Kidney (tissue), 14 donors: Measurements from ENCODE around the gene FASTK. TPM values are rescaled to one million over a fixed set of nuclear protein-coding genes. Genes with fewer than 3 reads are reported as not detected.
"Not testable (repeated sequence)": the region's sequence is repeated elsewhere in the genome, so short reads cannot be mapped to it uniquely, and the experiment has no call there.

Experiments used
- DNase-seq, 5 donors: peaks; one replicate each; pipeline ENCODE4 v3.0.0-alpha.2; 2013 to 2020
- FAIRE-seq: peaks from 2 replicates; lab custom pipeline; 2012; peaks lifted over from hg19 to GRCh38; lab: Jason Lieb, UNC
- H3K27ac ChIP-seq, 2 donors: one replicate each; pipeline ENCODE4 v1.7.0; 2013; ENCODE audit warnings: low read depth in 2 of 2, low read length in 2 of 2, inconsistent platforms in 1 of 2
- H3K27me3 ChIP-seq: one replicate; pipeline ENCODE4 v1.7.1; 2013; ENCODE audit warnings: low read length, inconsistent platforms; ENCODE audit not compliant: control insufficient read depth, insufficient read depth
- H3K36me3 ChIP-seq, 3 donors: one replicate each; pipeline versions ENCODE4 v1.7.0 to v1.7.1; 2013; ENCODE audit warnings: low read length in 3 of 3, control low read depth in 1 of 3, inconsistent platforms in 1 of 3; ENCODE audit not compliant: insufficient read depth in 3 of 3, control insufficient read depth in 2 of 3
- H3K4me1 ChIP-seq, 3 donors: one replicate each; pipeline versions ENCODE4 v1.7.0 to v1.7.1; 2013; ENCODE audit warnings: low read length in 3 of 3, inconsistent platforms in 1 of 3, low read depth in 1 of 3; ENCODE audit not compliant: control insufficient read depth in 2 of 3, insufficient read depth in 2 of 3
- H3K4me3 ChIP-seq, 3 donors: one replicate each; pipeline versions ENCODE4 v1.7.0 to v1.8.1; 2013; ENCODE audit warnings: low read length in 3 of 3, control low read depth in 1 of 3, inconsistent platforms in 1 of 3
- H3K9ac ChIP-seq, 3 donors: one replicate each; pipeline versions ENCODE4 v1.7.0 to v1.7.1; 2013; ENCODE audit warnings: low read length in 3 of 3, control low read depth in 1 of 3, inconsistent platforms in 1 of 3
- H3K9me3 ChIP-seq, 3 donors: one replicate each; pipeline versions ENCODE4 v1.7.0 to v1.7.1; 2013; ENCODE audit warnings: low read length in 3 of 3, control low read depth in 1 of 3, inconsistent platforms in 1 of 3; ENCODE audit not compliant: control insufficient read depth in 2 of 3, insufficient read depth in 1 of 3
- intact Hi-C: fragments of 100-400 bp; cut with DNase I; formaldehyde crosslinking; loops from one replicate; pipeline ENCODE4 v1.11.1; 2022
- polyA plus RNA-seq: library from polyadenylated mRNA; stranded (reverse); fragments of 350-450 nt; fragmentation: Illumina TruSeq; extraction: RNeasy Lipid Tissue Mini Kit (QIAGEN cat#74804); gene quantifications from one replicate; pipeline ENCODE4 v1.2.3, GENCODE V29; 2014; ENCODE audit warnings: low read depth, low replicate concordance; ENCODE audit not compliant: insufficient read depth
- total RNA-seq: library from RNA; stranded (reverse); fragmentation: NEBNext Ultra II Directional; extraction: Animal tissue kit (Norgen Biotek cat#: 25700); gene quantifications from one replicate; pipeline ENCODE4 v1.2.1, GENCODE V29; 2021
- TF ChIP-seq, protein P1 (sequence below): IDR thresholded peaks from 3 replicates; pipeline ENCODE4 v1.5.1; 2012; ENCODE audit warnings: mild to moderate bottlenecking, moderate library complexity, borderline replicate concordance; ENCODE audit not compliant: insufficient read depth; ENCODE audit errors: extremely low read depth
- donor health status: control.
- donor health status: control.
- donor health status: control.
- donor health status: control.
- donor health status: control.
- donor health status: DM: yes; HTN: yes; CAD: no.
- donor health status: Normal renal cell carcinoma (clear cell type).

The FASTK gene
- total and polyA plus RNA-seq, 2 donors from 2014 or later: 71.2 to 116 TPM

DNA sequence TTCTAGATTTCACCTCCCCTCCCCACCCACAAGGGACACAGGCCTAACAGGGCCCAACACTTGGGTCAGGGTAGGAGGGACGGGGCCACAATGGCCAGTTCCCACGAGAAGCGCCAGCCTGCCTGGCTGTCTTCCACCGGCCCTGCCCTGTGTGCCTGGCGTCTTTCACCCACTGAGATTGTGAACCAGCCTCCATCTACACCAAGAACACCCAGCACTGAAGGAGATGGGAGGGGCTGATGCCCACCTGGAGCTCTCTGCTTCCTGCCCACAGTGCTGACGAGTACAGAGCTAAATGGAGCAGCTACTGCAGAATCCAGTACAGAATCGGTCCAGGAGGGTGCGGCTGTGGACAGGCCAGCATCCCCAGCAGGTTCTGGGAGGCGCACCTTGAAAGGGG, 34.6 kb downstream of the FASTK start:
- Histone ChIP-seq H3K36me3 (peaks cover 0 to 3% (median 0%) of the 10 kb centered on the region in 3 donors), H3K4me3 (no peak overlapping the region), H3K9me3 (no peaks in the 10 kb centered on the region), H3K4me1 (no peaks in the 10 kb centered on the region), H3K9ac (no peak overlapping the region), H3K27me3 (no peaks in the 10 kb centered on the region), H3K27ac (no peak overlapping the region)
- TF ChIP-seq, protein P1, sequence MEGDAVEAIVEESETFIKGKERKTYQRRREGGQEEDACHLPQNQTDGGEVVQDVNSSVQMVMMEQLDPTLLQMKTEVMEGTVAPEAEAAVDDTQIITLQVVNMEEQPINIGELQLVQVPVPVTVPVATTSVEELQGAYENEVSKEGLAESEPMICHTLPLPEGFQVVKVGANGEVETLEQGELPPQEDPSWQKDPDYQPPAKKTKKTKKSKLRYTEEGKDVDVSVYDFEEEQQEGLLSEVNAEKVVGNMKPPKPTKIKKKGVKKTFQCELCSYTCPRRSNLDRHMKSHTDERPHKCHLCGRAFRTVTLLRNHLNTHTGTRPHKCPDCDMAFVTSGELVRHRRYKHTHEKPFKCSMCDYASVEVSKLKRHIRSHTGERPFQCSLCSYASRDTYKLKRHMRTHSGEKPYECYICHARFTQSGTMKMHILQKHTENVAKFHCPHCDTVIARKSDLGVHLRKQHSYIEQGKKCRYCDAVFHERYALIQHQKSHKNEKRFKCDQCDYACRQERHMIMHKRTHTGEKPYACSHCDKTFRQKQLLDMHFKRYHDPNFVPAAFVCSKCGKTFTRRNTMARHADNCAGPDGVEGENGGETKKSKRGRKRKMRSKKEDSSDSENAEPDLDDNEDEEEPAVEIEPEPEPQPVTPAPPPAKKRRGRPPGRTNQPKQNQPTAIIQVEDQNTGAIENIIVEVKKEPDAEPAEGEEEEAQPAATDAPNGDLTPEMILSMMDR: no peak
- DNase-seq: peak in 1 of 5 donors; percentile 37
- intact Hi-C loops: no loop called here
- FAIRE-seq: no peak

GRCh38 chr7:151045262-151045661, 35.3 kb downstream of the FASTK start:
- Histone ChIP-seq H3K27me3 (no peaks in the 10 kb centered on the region), H3K9me3 (no peaks in the 10 kb centered on the region), H3K9ac (no peak overlapping the region), H3K4me1 (no peaks in the 10 kb centered on the region), H3K36me3 (peaks cover 0 to 3% (median 0%) of the 10 kb centered on the region in 3 donors), H3K27ac (no peak overlapping the region), H3K4me3 (no peak overlapping the region)
- TF ChIP-seq, protein P1: no peak
- DNase-seq (peak in 1 of 5 donors; percentile 69), FAIRE-seq (no peak)
- intact Hi-C loops: no loop called here

GRCh38 chr7:151043959-151044358, 36.6 kb downstream of the FASTK start:
- Histone ChIP-seq H3K27me3 (no peaks in the 10 kb centered on the region), H3K9me3 (no peaks in the 10 kb centered on the region), H3K4me3 (no peak overlapping the region), H3K9ac (no peak overlapping the region), H3K27ac (no peak overlapping the region), H3K36me3 (peaks cover 0 to 3% (median 0%) of the 10 kb centered on the region in 3 donors), H3K4me1 (peaks cover 0 to 4% (median 0%) of the 10 kb centered on the region in 3 donors)
- intact Hi-C loops: no loop called here
- FAIRE-seq (no peak), DNase-seq (peak in 1 of 5 donors; percentile 75)
- TF ChIP-seq, protein P1: no peak

GRCh38 chr7:151043449-151043848, 37.2 kb downstream of the FASTK start:
- intact Hi-C loops, H3K9ac ChIP-seq, H3K9me3 ChIP-seq, H3K27me3 ChIP-seq, H3K4me1 ChIP-seq, H3K27ac ChIP-seq, FAIRE-seq, H3K36me3 ChIP-seq, DNase-seq, H3K4me3 ChIP-seq: not testable (repeated sequence)
